ENCODE results near the gene LBHD1. TPM values are rescaled to one million over a fixed set of nuclear protein-coding genes. Genes with fewer than 3 reads are reported as not detected.
"Not testable (repeated sequence)": the region's sequence is repeated elsewhere in the genome, so short reads cannot be mapped to it uniquely, and the experiment has no call there.

LBHD1 gene
- total RNA-seq, 2 experiments from 2014 or later: 21.3 to 24.6 TPM

- POLR2A ChIA-PET: interaction anchor here (0.6 to 5.1 kb wide), 2 partner anchors 17 to 53 kb away, joined by 3 to 45 read pairs; partner anchors contain the start of genes C11orf98 and CSKMT
- CTCF ChIA-PET: interaction anchor here (1.3 to 2.1 kb wide), 3 partner anchors 37 to 57 kb away, joined by 4 to 6 read pairs (median 5); partner anchors contain the start of gene TUT1
These were observed 23.1 kb downstream of the LBHD1 start for GRCh38 chr11:62648967-62649364.

GRCh38 chr11:62648185-62648966, 23.7 kb downstream of the LBHD1 start:
- CTCF ChIA-PET: interaction anchor here (0.9 to 2.1 kb wide), 4 partner anchors 9 to 57 kb away, joined by 3 to 6 read pairs (median 4); partner anchors contain the start of gene TUT1
- POLR2A ChIA-PET: interaction anchor here (0.6 to 5.1 kb wide), 2 partner anchors 18 to 54 kb away, joined by 3 to 45 read pairs; partner anchors contain the start of genes C11orf98 and CSKMT

- POLR2A ChIA-PET: interaction anchor here (5.1 kb wide), 1 partner anchor 18 kb away, joined by 45 read pairs; the partner anchor contains the start of genes C11orf98 and CSKMT
- CTCF ChIA-PET: interaction anchor here (0.9 to 2.1 kb wide), 2 partner anchors 10 to 36 kb away, joined by 3 to 6 read pairs; no protein-coding TSS in a partner anchor
These were observed 24.5 kb downstream of the LBHD1 start for GRCh38 chr11:62647609-62648005.

- POLR2A ChIA-PET: interaction anchor here (0.6 to 5.1 kb wide), 7 partner anchors 19 to 141 kb away, joined by 3 to 45 read pairs (median 6); partner anchors contain the start of genes B3GAT3, C11orf98, CSKMT and LBHD1
- CTCF ChIA-PET: interaction anchor here (3.2 kb wide), 1 partner anchor 18 kb away, joined by 9 read pairs; the partner anchor contains the start of genes C11orf98 and CSKMT
These were observed 25.1 kb downstream of the LBHD1 start for GRCh38 chr11:62646825-62647608.

- ChIA-PET CTCF (interaction anchor here (0.8 to 3.2 kb wide), 7 partner anchors 11 to 221 kb away, joined by 3 to 9 read pairs (median 3); partner anchors contain the start of genes C11orf98, CSKMT, EML3 and TUT1), POLR2A (interaction anchor here (0.5 to 5.1 kb wide), 11 partner anchors 11 to 141 kb away, joined by 3 to 45 read pairs (median 4); partner anchors contain the start of genes B3GAT3, C11orf98, CSKMT and LBHD1)
These were observed 25.9 kb downstream of the LBHD1 start, which contains the start of gene GANAB for GRCh38 chr11:62645946-62646824. Gene GANAB, minus strand, starts transcription at chr11:62646613. Its CDS starts 14 bp downstream, at chr11:62646599.

GRCh38 chr11:62645671-62645945, 26.5 kb downstream of the LBHD1 start:
- CTCF ChIA-PET: interaction anchor here (0.8 to 3.2 kb wide), 7 partner anchors 11 to 221 kb away, joined by 3 to 9 read pairs (median 3); partner anchors contain the start of genes C11orf98, CSKMT, EML3 and TUT1
- POLR2A ChIA-PET: interaction anchor here (0.8 to 5.1 kb wide), 6 partner anchors 12 to 54 kb away, joined by 3 to 45 read pairs (median 6); partner anchors contain the start of genes C11orf98, CSKMT, LBHD1 and TUT1

- CTCF ChIA-PET: interaction anchor here (0.8 to 3.2 kb wide), 2 partner anchors 21 to 29 kb away, joined by 3 to 9 read pairs; partner anchors contain the start of genes C11orf98 and CSKMT
- POLR2A ChIA-PET: interaction anchor here (0.7 to 3.3 kb wide), 3 partner anchors 21 to 27 kb away, joined by 4 to 24 read pairs (median 4); partner anchors contain the start of genes C11orf98, CSKMT, LBHD1 and UQCC3
These were observed 27.8 kb downstream of the LBHD1 start for GRCh38 chr11:62644220-62644619.

- ChIA-PET CTCF (interaction anchor here (2.5 kb wide), 1 partner anchor 9 kb away, joined by 10 read pairs; no protein-coding TSS in a partner anchor), POLR2A (no interaction called here)
These were observed 39.6 kb downstream of the LBHD1 start for GRCh38 chr11:62632492-62632891.

- ChIA-PET POLR2A (no interaction called here), CTCF (interaction anchor here (1.0 kb wide), 1 partner anchor 17 kb away, joined by 3 read pairs; no protein-coding TSS in a partner anchor)
These were observed 44.4 kb downstream of the LBHD1 start for GRCh38 chr11:62627713-62628112.

- ChIA-PET POLR2A (interaction anchor here (0.7 to 2.1 kb wide), 12 partner anchors 9 to 166 kb away, joined by 3 to 13 read pairs (median 4); partner anchors contain the start of genes C11orf98, CSKMT, EEF1G and EML3), CTCF (interaction anchor here (0.6 to 2.4 kb wide), 7 partner anchors 9 to 239 kb away, joined by 3 to 10 read pairs (median 5); partner anchors contain the start of genes ROM1 and TUT1)
These were observed 49.5 kb downstream of the LBHD1 start for GRCh38 chr11:62622476-62623089.

GRCh38 chr11:62621567-62622470, 50.2 kb downstream of the LBHD1 start, which contains the start of gene B3GAT3:
Gene B3GAT3, minus strand, starts transcription at chr11:62621986. Its CDS starts 39 bp downstream, at chr11:62621947.
- CTCF ChIA-PET: interaction anchor here (0.6 to 2.4 kb wide), 9 partner anchors 8 to 72 kb away, joined by 3 to 10 read pairs (median 5); partner anchors contain the start of genes C11orf98, CSKMT, INTS5 and LBHD1

GRCh38 chr11:62621027-62621566, 51.0 kb downstream of the LBHD1 start:
- ChIA-PET POLR2A (interaction anchor here (0.6 to 2.1 kb wide), 13 partner anchors 8 to 263 kb away, joined by 3 to 13 read pairs (median 7); partner anchors contain the start of genes C11orf98, CSKMT, EML3 and GANAB), CTCF (interaction anchor here (1.0 to 2.4 kb wide), 6 partner anchors 8 to 51 kb away, joined by 3 to 10 read pairs (median 4); partner anchors contain the start of genes C11orf98, CSKMT, INTS5 and LBHD1)

More at GRCh38 chr11:62621567-62622470, 50.2 kb downstream of the LBHD1 start, which contains the start of gene B3GAT3:
- POLR2A ChIA-PET: interaction anchor here (0.6 to 2.1 kb wide), 19 partner anchors 9 to 167 kb away, joined by 3 to 13 read pairs (median 5); partner anchors contain the start of genes C11orf98, CSKMT, EEF1G and EML3

- CTCF ChIA-PET: interaction anchor here (0.9 to 1.6 kb wide), 4 partner anchors 24 to 170 kb away, joined by 3 read pairs; partner anchors contain the start of genes C11orf98, CSKMT and TMEM179B
- POLR2A ChIA-PET: not testable (repeated sequence)
These were observed 55.1 kb downstream of the LBHD1 start for GRCh38 chr11:62616957-62617356.

GRCh38 chr11:62615521-62615920, 56.5 kb downstream of the LBHD1 start:
- POLR2A ChIA-PET: interaction anchor here (0.6 to 0.7 kb wide), 2 partner anchors 16 to 108 kb away, joined by 3 read pairs; no protein-coding TSS in a partner anchor
- CTCF ChIA-PET: interaction anchor here (0.6 to 1.6 kb wide), 3 partner anchors 27 to 172 kb away, joined by 3 read pairs; partner anchors contain the start of gene TMEM179B

- POLR2A ChIA-PET: no interaction called here
- CTCF ChIA-PET: no interaction called here
These were observed 57.8 kb downstream of the LBHD1 start for GRCh38 chr11:62614275-62614674.

Measured in activated CD8-positive, alpha-beta memory T cell treated with anti-CD3 and anti-CD28 coated beads for 36 hours (primary cell).